GM12878 (cell line): Measurements from ENCODE around the gene ADAT3. TPM values are rescaled to one million over a fixed set of nuclear protein-coding genes. Genes with fewer than 3 reads are reported as not detected.

ENCODE experiments used
- ATAC-seq: fragments of 200-7000 bp; cut with Tn5 transposase; 3 replicates; pipeline ENCODE4 v1.9.1; 2020; ENCODE audit warnings: mild to moderate bottlenecking, moderate library complexity
- BruUV-seq: library from RNA; stranded (reverse); fragments of 400-500 nt; replicated peaks from 2 replicates; lab custom pipeline; 2021; lab: Mats Ljungman, UMichigan
- CTCF ChIA-PET: fragments of 300-600 bp; sonication (Branson Sonifier 250); formaldehyde crosslinking; extraction: SDS; loops from one replicate; lab custom pipeline; 2021; ENCODE audit warnings: inconsistent platforms; lab: Yijun Ruan, JAX
- POLR2A ChIA-PET: fragments of 350-600 bp; formaldehyde crosslinking; extraction: SDS; loops from one replicate; lab custom pipeline; 2021; ENCODE audit warnings: inconsistent platforms; lab: Charles Lee
- RAD21 ChIA-PET: fragments of 300-600 bp; sonication (Branson Sonifier 250); formaldehyde crosslinking; loops from one replicate; lab custom pipeline; 2023; ENCODE audit warnings: antibody characterized with exemption; ENCODE audit not compliant: unreplicated experiment; lab: Charles Lee
- SMC1A ChIA-PET: fragments of 300-600 bp; sonication (Branson Sonifier 250); formaldehyde crosslinking; loops from one replicate; lab custom pipeline; 2023; ENCODE audit not compliant: unreplicated experiment, uncharacterized antibody; lab: Charles Lee
- DNase-seq: peaks from one replicate; pipeline ENCODE4 v3.0.0-alpha.2; 2011; ENCODE audit warnings: low read depth, low spot score
- FAIRE-seq: peaks from 3 replicates; lab custom pipeline; 2011; peaks lifted over from hg19 to GRCh38; lab: Jason Lieb, UNC
- H2AFZ ChIP-seq: 2 replicates; pipeline ENCODE4 v1.6.0; 2011; ENCODE audit warnings: low read depth, low read length, control low read depth; ENCODE audit not compliant: control insufficient read depth
- H3K27ac ChIP-seq: 2 replicates; pipeline ENCODE4 v1.5.1; 2011; ENCODE audit warnings: control low read depth; ENCODE audit not compliant: control insufficient read depth, insufficient read depth
- H3K27me3 ChIP-seq, 2 experiments: replicated peaks in 1 of 2; 2 replicates each; pipeline versions ENCODE4 v1.6.0 to v1.6.1; 2011; ENCODE audit warnings: low read length in 1 of 2; ENCODE audit not compliant: control insufficient read depth in 2 of 2, insufficient read depth in 2 of 2
- H3K36me3 ChIP-seq, 2 experiments: 2 replicates each; pipeline ENCODE4 v1.5.1; 2011; ENCODE audit warnings: low read length in 1 of 2; ENCODE audit not compliant: control insufficient read depth in 2 of 2, insufficient read depth in 2 of 2
- H3K4me1 ChIP-seq: 2 replicates; pipeline ENCODE4 v1.6.1; 2011; ENCODE audit warnings: mild to moderate bottlenecking, low read length, moderate library complexity, mixed read lengths; ENCODE audit not compliant: control insufficient read depth, insufficient read depth
- H3K4me2 ChIP-seq: 2 replicates; pipeline ENCODE4 v1.6.0; 2011; ENCODE audit warnings: control low read depth; ENCODE audit not compliant: control insufficient read depth, insufficient read depth
- H3K4me3 ChIP-seq: fragments of 200-600 bp; sonication (generic); 2 replicates; pipeline ENCODE4 v1.5.1; 2016
- H3K79me2 ChIP-seq: 2 replicates; pipeline ENCODE4 v1.6.0; 2011; ENCODE audit warnings: low read length; ENCODE audit not compliant: control insufficient read depth, insufficient read depth
- H3K9ac ChIP-seq: 2 replicates; pipeline ENCODE4 v1.8.0; 2011; ENCODE audit warnings: low read length, control low read depth, mixed read lengths; ENCODE audit not compliant: control insufficient read depth, insufficient read depth
- H3K9me3 ChIP-seq: replicated peaks from 3 replicates; pipeline ENCODE4 v1.5.1; 2011; ENCODE audit warnings: mild to moderate bottlenecking, low read length; ENCODE audit not compliant: control insufficient read depth, insufficient read depth
- H4K20me1 ChIP-seq: 2 replicates; pipeline ENCODE4 v1.6.0; 2011; ENCODE audit not compliant: control insufficient read depth, insufficient read depth
- CEBPZ ChIP-seq: fragments of 150-350 bp; IDR thresholded peaks from 2 replicates; pipeline ENCODE4 v1.6.1; 2016; ENCODE audit warnings: low read depth, low read length
- DPF2 ChIP-seq: fragments of 450-650 bp; IDR thresholded peaks from 2 replicates; pipeline ENCODE4 v1.6.1; 2017; ENCODE audit warnings: mild to moderate bottlenecking
- POLR2A ChIP-seq: IDR thresholded peaks from 2 replicates; pipeline ENCODE4 v1.6.1; 2011; ENCODE audit warnings: low read depth, mild to moderate bottlenecking, low read length
- RELA ChIP-seq: fragments of 450-650 bp; IDR thresholded peaks from 2 replicates; pipeline ENCODE4 v1.8.0; 2014; ENCODE audit warnings: borderline replicate concordance; ENCODE audit not compliant: partially characterized antibody
- WGBS: methylation state at CpG from one replicate; pipeline ENCODE4 v1.1.6; 2016; ENCODE audit warnings: low lambda C conversion rate; ENCODE audit not compliant: insufficient replicate concordance, insufficient coverage; ENCODE audit errors: missing lambda C conversion rate; 5-methylcytosine and 5-hydroxymethylcytosine counted together
- in situ Hi-C: fragments of 300-500 bp; cut with MboI; formaldehyde crosslinking; loops from 9 replicates; pipeline ENCODE4 v1.14.3; 2018; ENCODE audit warnings: mixed read lengths
- intact Hi-C: fragments of 100-400 bp; cut with micrococcal nuclease; formaldehyde crosslinking; loops from one replicate; pipeline ENCODE4 v1.14.2; 2022; ENCODE audit not compliant: unreplicated experiment
- polyA plus RNA-seq, 11 experiments: library from polyadenylated mRNA; depleted of rRNA in 4 of 11; unstranded in 6 of 11; stranded (reverse) in 5 of 11; fragments of >200 nt; fragmentation: Nextera tagmentation in 4 of 11; fragmentation: Illumina TruSeq in 1 of 11; extraction: Ambion mirVana in 4 of 11; extraction: Trizol in 1 of 11; gene quantifications; 1 replicate in 1 of 11; 2 replicates in 10 of 11; pipeline versions ENCODE4 v1.2.1 to v1.2.3, GENCODE V29; 2011 to 2016; ENCODE audit warnings: inconsistent platforms in 2 of 11, missing spikeins in 2 of 11, low read depth in 1 of 11
- total RNA-seq, 4 experiments: library from RNA; depleted of rRNA in 3 of 4; stranded (reverse); fragments of >200 nt in 3 of 4; fragmentation: Illumina TruSeq in 1 of 4; extraction: Trizol in 1 of 4; gene quantifications; 2 replicates each; pipeline versions ENCODE4 v1.2.1 to v1.2.3, GENCODE V29; 2013 to 2021

ADAT3 gene
- total and polyA plus RNA-seq, 10 of the 15 experiments (the other 5 are each of a cell fraction or from before 2014, with no cell fraction given): 0.27 to 11.8 (median 7.7) TPM; not detected in 3

DNA sequence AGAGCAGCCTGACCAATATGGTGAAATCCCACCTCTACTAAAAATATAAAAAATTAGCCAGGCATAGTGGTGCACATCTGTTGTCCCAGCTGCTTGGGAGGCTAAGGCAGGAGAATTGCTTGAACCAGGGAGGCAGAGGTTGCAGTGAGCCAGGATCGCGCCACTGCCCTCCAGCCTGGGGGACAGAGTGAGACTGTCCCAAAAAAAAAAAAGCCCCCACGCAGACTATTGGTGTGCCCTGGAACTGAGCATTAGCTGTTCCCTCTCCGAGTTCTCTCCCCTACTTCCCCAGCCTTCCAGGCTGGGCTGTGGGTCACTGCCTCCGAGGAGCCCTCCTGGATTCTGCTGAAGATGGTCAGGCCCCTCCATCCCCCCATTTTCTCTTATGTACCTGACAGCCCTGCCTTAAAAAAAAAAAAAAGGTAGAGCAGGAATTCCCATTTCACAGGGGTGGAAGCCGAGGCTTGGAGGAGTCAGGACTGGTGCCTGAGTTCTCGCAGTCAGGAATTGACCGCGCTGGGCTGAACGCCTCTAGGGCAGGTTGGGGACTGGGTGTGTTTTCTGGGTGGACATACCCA is 1.9 kb downstream of the ADAT3 start:
- Histone ChIP-seq H3K9me3 (no peaks in the 10 kb centered on the region), H3K4me1 (peaks cover 37% of the 10 kb centered on the region), H3K36me3 (no peaks in the 10 kb centered on the region; a peak in 1 of 4 replicates), H3K27ac (no peak overlapping the region), H3K79me2 (peaks cover 36% of the 10 kb centered on the region), H4K20me1 (no peaks in the 10 kb centered on the region), H2AFZ (no peak overlapping the region), H3K9ac (no peak overlapping the region), H3K4me2 (no peak overlapping the region; the same call in 1 of the 2 replicates), H3K4me3 (no peak overlapping the region), H3K27me3 (no peaks in the 10 kb centered on the region)
- no peak for TF ChIP-seq DPF2
- no peak for TF ChIP-seq RELA
- intact Hi-C loops: loop anchor here (5.0 to 10.0 kb wide), 2 partner anchors 110 to 188 kb away; partner anchors contain the start of genes BTBD2, IZUMO4 and MOB3A
- DNase-seq: no peak
- FAIRE-seq: no peak
- CTCF ChIA-PET: interaction anchor here (0.6 kb wide), 1 partner anchor 563 kb away, joined by 3 read pairs; no protein-coding TSS in a partner anchor
- in situ Hi-C loops: no loop called here
- RAD21 ChIA-PET: no interaction called here
- BruUV-seq: no TSS peak
- POLR2A ChIA-PET: interaction anchor here (0.7 kb wide), 1 partner anchor 9 kb away, joined by 3 read pairs; no protein-coding TSS in a partner anchor
- no peak for ATAC-seq
- WGBS: 92% methylated on average over 10 of the region's 10 CpGs
- SMC1A ChIA-PET: no interaction called here

GRCh38 chr19:1907563-1908363 is 2.6 kb downstream of the ADAT3 start:
- DNase-seq: no peak
- H3K27ac ChIP-seq: no peak overlapping the region
- peaks cover 36% of the 10 kb centered on the region for H3K4me1 ChIP-seq
- H2AFZ ChIP-seq: no peak overlapping the region
- FAIRE-seq: no peak
- no TSS peak for BruUV-seq
- H3K4me2 ChIP-seq: peak overlapping the region; percentile 60
- no peak for TF ChIP-seq CEBPZ
- peak; percentile 29; the same call in 1 of the 2 replicates for TF ChIP-seq POLR2A
- RAD21 ChIA-PET: no interaction called here
- intact Hi-C loops (loop anchor here (5.0 to 10.0 kb wide), 2 partner anchors 110 to 187 kb away; partner anchors contain the start of genes BTBD2, IZUMO4 and MOB3A), in situ Hi-C loops (no loop called here)
- 94% methylated on average over 33 of the region's 43 CpGs for WGBS
- no peak overlapping the region for H3K9ac ChIP-seq
- no peak for ATAC-seq
- POLR2A ChIA-PET: interaction anchor here (1.0 kb wide), 1 partner anchor 20 kb away, joined by 3 read pairs; no protein-coding TSS in a partner anchor
- SMC1A ChIA-PET: no interaction called here
- CTCF ChIA-PET: interaction anchor here (0.6 kb wide), 1 partner anchor 562 kb away, joined by 3 read pairs; no protein-coding TSS in a partner anchor
- H3K4me3 ChIP-seq: no peak overlapping the region
- H3K9me3 ChIP-seq: no peaks in the 10 kb centered on the region
- peaks cover 36% of the 10 kb centered on the region for H3K79me2 ChIP-seq
- no peaks in the 10 kb centered on the region; a peak in 1 of 4 replicates for H3K36me3 ChIP-seq
- H4K20me1 ChIP-seq: no peaks in the 10 kb centered on the region
- no peaks in the 10 kb centered on the region for H3K27me3 ChIP-seq
